Epithelial cell of proximal tubule (primary cell): ENCODE measurements around the gene STMN1. TPM values are rescaled to one million over a fixed set of nuclear protein-coding genes. Genes with fewer than 3 reads are reported as not detected.

Experiments
- DNase-seq: peaks from one replicate; pipeline ENCODE4 v3.0.0-alpha.2; 2011; ENCODE audit warnings: low read depth
- H3K4me3 ChIP-seq: 2 replicates; pipeline ENCODE4 v1.5.1; 2011; ENCODE audit warnings: low read depth, mild to moderate bottlenecking, low read length
- total RNA-seq: library from RNA; depleted of rRNA; stranded (reverse); fragments of >200 nt; gene quantifications from 2 replicates; pipeline ENCODE4 v1.2.3, GENCODE V29; 2015
- TF ChIP-seq, protein P1 (sequence below): conservative IDR thresholded peaks from 2 replicates; pipeline ENCODE4 v1.5.1; 2012; ENCODE audit warnings: low read depth, mild to moderate bottlenecking, low read length

Gene STMN1
- total RNA-seq, 1 donor from 2014 or later: 554 TPM

DNA sequence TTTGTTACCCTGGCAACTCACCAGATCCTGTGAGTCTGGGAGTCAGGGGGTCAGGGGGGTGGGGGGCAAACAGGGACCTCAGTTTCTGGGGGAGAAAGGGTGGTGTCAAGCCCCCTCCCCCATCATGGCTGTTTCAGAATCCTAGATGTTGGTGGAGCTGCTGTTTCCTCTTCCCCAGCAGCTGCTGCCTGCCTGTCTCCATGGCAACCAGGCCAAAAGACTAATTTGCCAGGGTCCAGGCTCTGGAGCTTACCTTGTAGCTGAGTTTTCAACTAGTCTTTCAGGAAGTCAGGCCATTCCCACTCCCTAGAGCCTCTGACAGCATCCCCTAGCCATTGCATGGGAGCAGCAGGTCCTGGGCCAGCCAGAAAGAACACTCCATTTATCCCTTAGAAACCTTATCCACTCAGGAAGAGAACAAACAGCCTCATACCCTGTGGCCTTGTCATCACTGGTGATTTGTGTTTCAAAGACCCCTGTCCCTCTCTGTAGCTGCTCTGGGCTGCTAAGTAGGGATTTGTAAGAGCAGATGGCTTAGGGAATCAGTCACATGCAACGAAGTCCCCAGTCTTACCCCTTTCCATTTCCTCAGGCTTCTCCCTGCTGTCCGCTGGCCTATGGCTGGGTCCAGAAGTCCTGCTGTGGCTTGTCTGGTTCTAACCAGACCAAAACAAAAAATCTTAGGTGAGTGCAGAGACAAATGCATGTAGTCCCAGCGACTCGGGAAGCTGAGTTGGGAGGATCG, 21.5 kb upstream of the STMN1 start:
- H3K4me3 ChIP-seq: no peak overlapping the region
- DNase-seq: no peak
- TF ChIP-seq, protein P1, sequence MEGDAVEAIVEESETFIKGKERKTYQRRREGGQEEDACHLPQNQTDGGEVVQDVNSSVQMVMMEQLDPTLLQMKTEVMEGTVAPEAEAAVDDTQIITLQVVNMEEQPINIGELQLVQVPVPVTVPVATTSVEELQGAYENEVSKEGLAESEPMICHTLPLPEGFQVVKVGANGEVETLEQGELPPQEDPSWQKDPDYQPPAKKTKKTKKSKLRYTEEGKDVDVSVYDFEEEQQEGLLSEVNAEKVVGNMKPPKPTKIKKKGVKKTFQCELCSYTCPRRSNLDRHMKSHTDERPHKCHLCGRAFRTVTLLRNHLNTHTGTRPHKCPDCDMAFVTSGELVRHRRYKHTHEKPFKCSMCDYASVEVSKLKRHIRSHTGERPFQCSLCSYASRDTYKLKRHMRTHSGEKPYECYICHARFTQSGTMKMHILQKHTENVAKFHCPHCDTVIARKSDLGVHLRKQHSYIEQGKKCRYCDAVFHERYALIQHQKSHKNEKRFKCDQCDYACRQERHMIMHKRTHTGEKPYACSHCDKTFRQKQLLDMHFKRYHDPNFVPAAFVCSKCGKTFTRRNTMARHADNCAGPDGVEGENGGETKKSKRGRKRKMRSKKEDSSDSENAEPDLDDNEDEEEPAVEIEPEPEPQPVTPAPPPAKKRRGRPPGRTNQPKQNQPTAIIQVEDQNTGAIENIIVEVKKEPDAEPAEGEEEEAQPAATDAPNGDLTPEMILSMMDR: no peak

DNA sequence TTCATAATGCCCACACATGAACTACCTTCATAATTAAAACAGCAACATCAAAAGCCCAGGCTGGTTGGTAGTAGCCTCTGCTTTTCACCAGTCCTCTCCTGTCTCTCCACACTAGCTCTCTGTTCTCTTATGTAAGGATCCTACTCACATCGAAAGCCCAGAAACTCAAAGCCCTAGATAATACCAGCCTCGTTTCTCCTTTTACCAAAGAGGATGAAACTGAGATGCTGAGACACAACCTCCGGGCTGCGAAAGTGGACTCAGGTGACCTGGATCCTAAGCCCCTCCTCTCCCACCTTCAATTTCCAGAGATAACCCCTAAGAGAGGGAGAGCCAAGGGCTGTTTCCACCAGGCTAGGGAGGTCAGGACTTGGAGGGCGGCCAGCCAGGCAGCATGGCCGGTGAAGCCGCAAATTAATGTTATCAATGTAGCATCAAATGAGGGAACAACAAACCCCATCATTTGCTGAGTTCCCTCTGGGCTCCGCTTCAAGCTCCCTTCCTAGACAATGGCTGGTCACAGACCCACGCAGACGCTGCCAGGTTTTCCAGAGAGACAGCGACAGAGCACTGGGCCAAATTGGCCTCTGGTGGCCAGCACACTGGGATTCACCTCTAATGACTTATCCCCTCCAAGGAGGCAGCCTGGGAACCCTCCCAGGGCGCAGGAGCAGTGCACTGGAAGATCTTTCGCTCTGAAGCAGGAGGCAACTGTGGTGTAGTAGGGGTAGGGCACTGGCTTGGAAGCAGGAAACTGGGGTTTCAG, 20.7 kb upstream of the STMN1 start:
- no peak for DNase-seq
- no peak overlapping the region for H3K4me3 ChIP-seq
- TF ChIP-seq, protein P1: no peak

DNA sequence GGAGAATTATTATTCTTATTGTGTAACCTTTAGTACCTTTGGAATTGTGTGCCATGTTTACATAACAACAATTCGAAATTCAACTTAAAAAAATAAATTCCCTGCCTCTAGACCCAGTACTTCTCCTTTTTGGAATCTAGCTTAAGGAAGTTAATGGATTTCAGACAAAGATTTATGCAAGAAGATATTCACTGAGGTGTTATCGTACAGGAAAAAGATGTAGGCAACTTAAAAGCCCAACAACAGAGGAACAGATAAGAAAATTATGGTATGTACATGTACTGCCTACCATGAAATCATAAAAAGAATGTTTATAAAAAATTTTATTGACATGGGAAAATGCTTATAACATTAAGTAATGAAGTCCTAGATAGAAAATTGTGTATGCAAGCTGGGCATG, 18.2 kb upstream of the STMN1 start:
- no peak for DNase-seq
- H3K4me3 ChIP-seq: no peak overlapping the region
- TF ChIP-seq, protein P1: no peak

DNA sequence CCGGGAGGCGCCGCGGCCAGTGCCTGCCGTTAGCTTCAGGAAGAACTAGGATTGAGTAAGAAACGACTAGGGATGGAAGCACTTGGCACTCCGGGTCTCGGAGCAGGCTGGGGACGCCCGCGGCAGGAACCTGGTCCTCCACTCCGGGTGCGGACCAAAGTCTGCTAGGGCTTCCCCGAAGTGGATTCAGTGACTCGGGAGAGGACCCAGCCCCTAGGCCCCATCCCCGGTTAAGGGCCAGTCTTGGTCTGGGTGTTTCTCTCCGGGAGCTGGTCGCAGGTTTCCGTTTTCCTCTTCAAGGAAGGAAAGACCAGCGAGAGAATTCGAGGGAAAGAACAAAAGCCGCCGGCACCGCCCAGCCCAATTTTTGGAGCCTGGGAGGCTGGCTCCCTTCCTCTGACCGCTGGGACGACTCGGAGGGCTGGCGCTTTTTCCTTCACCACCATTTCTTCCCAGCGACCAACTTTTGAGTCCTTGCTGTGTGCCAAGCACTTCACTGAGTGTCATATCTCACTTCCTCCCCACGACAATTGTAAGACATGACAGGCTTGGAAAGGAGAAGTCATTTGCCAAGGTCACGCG, 16.8 kb upstream of the STMN1 start:
- peak overlapping the region; percentile 65 for H3K4me3 ChIP-seq
- no peak for DNase-seq
- TF ChIP-seq, protein P1: no peak

DNA sequence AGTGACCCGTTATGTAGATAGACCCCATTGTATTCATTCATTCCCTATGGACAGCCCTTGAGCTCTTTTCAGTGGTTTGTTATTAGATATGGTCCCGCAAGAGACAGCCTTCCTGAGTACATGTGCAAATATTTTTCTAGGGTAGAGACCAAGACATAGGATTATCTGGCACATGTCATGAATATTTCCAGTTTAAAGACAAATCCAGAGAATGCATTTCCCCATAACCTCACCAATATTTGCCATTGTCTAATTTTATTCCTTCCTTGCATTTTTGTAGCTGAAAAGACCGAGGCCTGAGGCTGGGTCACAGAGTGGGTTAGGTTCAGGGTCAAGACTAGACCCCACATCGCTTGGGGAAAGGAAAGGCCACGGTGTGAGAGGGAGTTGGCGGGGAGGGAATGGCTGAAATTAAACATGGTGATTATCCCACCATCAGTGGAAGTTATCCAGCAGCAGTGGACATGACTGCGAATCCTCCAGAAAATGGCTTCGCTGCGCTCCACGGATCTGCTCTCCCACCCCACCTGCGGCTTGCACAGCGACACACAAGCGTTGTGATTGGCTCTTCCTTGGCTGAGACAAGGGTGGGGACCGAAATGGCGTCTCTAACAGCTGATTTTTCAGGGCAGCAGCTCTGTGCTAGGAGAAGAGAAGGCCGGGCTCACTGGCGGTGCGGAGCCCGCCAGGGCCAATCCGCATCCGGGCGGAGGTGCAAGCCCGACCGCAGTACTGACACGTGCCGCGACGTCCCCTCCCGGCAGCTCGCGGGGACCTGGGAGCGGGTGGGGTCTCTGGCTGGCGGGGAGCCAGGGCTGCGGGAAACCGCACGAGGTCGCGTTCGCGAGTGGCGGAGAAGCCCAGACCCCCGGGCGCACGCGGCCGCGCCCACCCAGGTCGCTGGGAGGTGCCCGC, 16.1 kb upstream of the STMN1 start:
- TF ChIP-seq, protein P1: no peak
- peak overlapping the region; percentile 65 for H3K4me3 ChIP-seq
- DNase-seq: no peak

DNA sequence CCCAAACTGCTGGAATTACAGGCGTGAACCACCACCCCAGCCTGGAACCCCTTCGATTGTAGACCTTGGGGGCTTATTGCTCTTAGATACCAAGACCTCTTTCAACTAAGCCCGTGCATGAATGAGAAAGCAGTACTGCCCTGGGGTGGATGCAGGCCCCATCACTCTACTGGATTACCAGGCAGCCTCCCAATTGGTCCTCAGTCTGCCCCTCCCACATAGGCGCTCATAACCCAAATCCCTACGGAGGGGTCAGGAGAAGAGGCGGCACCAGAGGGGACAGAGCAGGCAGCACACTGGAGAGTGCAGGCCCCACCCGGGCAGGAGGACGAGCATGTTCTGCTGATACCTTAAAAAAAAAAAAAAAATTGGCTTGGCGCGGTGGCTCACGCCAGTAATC, 12.4 kb upstream of the STMN1 start:
- H3K4me3 ChIP-seq: no peak overlapping the region
- TF ChIP-seq, protein P1: no peak
- no peak for DNase-seq
